ENCODE data around the gene TRIM37. TPM values are rescaled to one million over a fixed set of nuclear protein-coding genes. Genes with fewer than 3 reads are reported as not detected.
A peak's percentile ranks its signal among the peaks of the same experiment; 100 is the strongest.

TRIM37 gene
- total RNA-seq, 1 donor from 2014 or later: 35.6 TPM

- Mint-ChIP-seq H3K4me1 (ENCODE audit: low read depth, unreplicated experiment) (peaks cover 24% of the 10 kb centered on the region), H3K27me3 (ENCODE audit: unreplicated experiment) (peaks cover 3% of the 10 kb centered on the region), H3K4me3 (ENCODE audit: unreplicated experiment) (no peak overlapping the region), H3K27ac (ENCODE audit: unreplicated experiment) (no peak overlapping the region), H3K9me3 (ENCODE audit: unreplicated experiment) (peaks cover 4% of the 10 kb centered on the region), H3K36me3 (ENCODE audit: unreplicated experiment) (no peaks in the 10 kb centered on the region)
- no peak for TF ChIP-seq CTCF (IDR thresholded peaks at IDR 0.05; ENCODE audit: partially characterized antibody, unreplicated experiment)
- DNase-seq: no peak
Measured at GRCh38 chr17:58969612-58970011, 137.1 kb downstream of the TRIM37 start.

GRCh38 chr17:58969156-58969555 is 137.5 kb downstream of the TRIM37 start:
- no peak for TF ChIP-seq CTCF (IDR thresholded peaks at IDR 0.05; ENCODE audit: partially characterized antibody, unreplicated experiment)
- Mint-ChIP-seq H3K4me3 (ENCODE audit: unreplicated experiment) (no peak overlapping the region), H3K4me1 (ENCODE audit: low read depth, unreplicated experiment) (peaks cover 24% of the 10 kb centered on the region), H3K27ac (ENCODE audit: unreplicated experiment) (no peak overlapping the region), H3K36me3 (ENCODE audit: unreplicated experiment) (no peaks in the 10 kb centered on the region), H3K27me3 (ENCODE audit: unreplicated experiment) (peaks cover 3% of the 10 kb centered on the region), H3K9me3 (ENCODE audit: unreplicated experiment) (peaks cover 4% of the 10 kb centered on the region)
- no peak for DNase-seq

GRCh38 chr17:58968426-58969061 is 138.1 kb downstream of the TRIM37 start:
- H3K4me1 Mint-ChIP-seq (ENCODE audit: low read depth, unreplicated experiment): peaks cover 24% of the 10 kb centered on the region
- peak overlapping the region; percentile 48 for H3K27ac Mint-ChIP-seq (ENCODE audit: unreplicated experiment)

GRCh38 chr17:58966208-58966607 is 140.5 kb downstream of the TRIM37 start:
- Mint-ChIP-seq H3K27me3 (ENCODE audit: unreplicated experiment) (peaks cover 3% of the 10 kb centered on the region), H3K4me1 (ENCODE audit: low read depth, unreplicated experiment) (peaks cover 23% of the 10 kb centered on the region), H3K27ac (ENCODE audit: unreplicated experiment) (no peak overlapping the region), H3K9me3 (ENCODE audit: unreplicated experiment) (peaks cover 4% of the 10 kb centered on the region), H3K4me3 (ENCODE audit: unreplicated experiment) (no peak overlapping the region), H3K36me3 (ENCODE audit: unreplicated experiment) (no peaks in the 10 kb centered on the region)
- no peak for TF ChIP-seq CTCF (IDR thresholded peaks at IDR 0.05; ENCODE audit: partially characterized antibody, unreplicated experiment)
- no peak for DNase-seq

More at GRCh38 chr17:58968426-58969061, 138.1 kb downstream of the TRIM37 start:
- Mint-ChIP-seq H3K27me3 (ENCODE audit: unreplicated experiment) (peaks cover 3% of the 10 kb centered on the region), H3K36me3 (ENCODE audit: unreplicated experiment) (no peaks in the 10 kb centered on the region), H3K9me3 (ENCODE audit: unreplicated experiment) (peaks cover 4% of the 10 kb centered on the region), H3K4me3 (ENCODE audit: unreplicated experiment) (no peak overlapping the region)
- TF ChIP-seq CTCF (IDR thresholded peaks at IDR 0.05; ENCODE audit: partially characterized antibody, unreplicated experiment): no peak
- DNase-seq: no peak

GRCh38 chr17:58965221-58965620 is 141.5 kb downstream of the TRIM37 start:
- no peak for DNase-seq
- Mint-ChIP-seq H3K27ac (ENCODE audit: unreplicated experiment) (no peak overlapping the region), H3K36me3 (ENCODE audit: unreplicated experiment) (no peaks in the 10 kb centered on the region), H3K27me3 (ENCODE audit: unreplicated experiment) (no peaks in the 10 kb centered on the region), H3K4me1 (ENCODE audit: low read depth, unreplicated experiment) (peaks cover 14% of the 10 kb centered on the region), H3K4me3 (ENCODE audit: unreplicated experiment) (no peak overlapping the region), H3K9me3 (ENCODE audit: unreplicated experiment) (no peaks in the 10 kb centered on the region)
- TF ChIP-seq CTCF (IDR thresholded peaks at IDR 0.05; ENCODE audit: partially characterized antibody, unreplicated experiment): no peak

All from glutamatergic neuron (in vitro differentiated cells).